Stimulated activated CD8-positive, alpha-beta memory T cell treated with anti-CD3 and anti-CD28 coated beads, Interleukin-15, amount 100 ng/mL, for 48 hours (primary cell): ENCODE results near the gene ZNF579.

Source experiments
- DNase-seq, 2 donors: peaks; one replicate each; pipeline ENCODE4 v3.0.0-alpha.2; 2020; ENCODE audit warnings: low read depth in 2 of 2

Gene ZNF579

DNA sequence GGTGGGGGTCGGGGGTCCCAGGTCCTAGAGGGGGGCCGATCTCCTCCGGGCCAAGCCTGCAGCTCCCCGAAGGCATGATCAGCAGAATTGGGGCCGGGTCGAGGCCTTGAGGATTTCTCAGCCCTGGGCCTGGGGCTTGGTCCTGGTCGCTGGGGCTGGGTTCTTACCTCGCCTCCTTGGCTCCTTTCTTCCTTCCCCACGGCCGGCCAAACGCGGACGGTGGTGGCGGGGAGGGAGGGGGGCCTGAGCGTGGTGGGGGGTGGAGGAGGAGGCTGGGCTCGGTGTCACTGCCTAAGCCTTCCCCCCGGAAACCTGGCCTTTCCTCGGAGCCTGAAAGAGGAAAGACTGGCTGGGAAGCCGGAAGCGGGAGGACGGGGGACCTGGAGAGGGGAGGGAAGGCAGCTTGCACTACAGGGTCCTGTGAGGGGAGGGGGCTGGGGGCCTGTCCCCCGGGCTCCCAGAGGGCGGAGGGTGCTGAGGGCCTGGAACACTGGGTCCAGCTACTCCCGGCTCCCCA is at the start of gene ZNF579:
Gene ZNF579 (minus strand): TSS at position 221 of the 517 bp plus-strand sequence. CDS start 1,209 bp downstream, outside the sequence.
- peak; percentile 69 to 73 for DNase-seq

DNA sequence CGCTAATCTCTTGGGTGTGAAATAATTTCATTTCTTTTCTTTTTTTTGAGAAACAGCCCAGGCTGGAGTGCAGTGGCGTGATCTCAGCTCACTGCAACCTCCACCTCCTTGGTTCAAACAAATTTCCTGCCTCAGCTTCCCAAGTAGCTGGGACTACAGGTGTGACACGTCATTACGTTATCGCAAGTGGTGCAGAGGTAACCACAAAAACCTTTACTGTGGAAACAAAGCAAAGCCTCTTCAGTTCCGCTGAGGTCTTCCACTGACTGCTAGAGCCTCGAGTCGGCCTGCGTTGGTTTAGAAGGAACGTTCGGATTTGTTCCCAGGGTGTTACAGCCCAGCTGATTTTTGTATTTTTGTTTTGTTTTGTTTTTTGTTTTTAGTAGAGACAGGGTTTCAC is 45.7 kb upstream of the ZNF579 start:
- peak in 1 of 2 donors; percentile 52 for DNase-seq

DNA sequence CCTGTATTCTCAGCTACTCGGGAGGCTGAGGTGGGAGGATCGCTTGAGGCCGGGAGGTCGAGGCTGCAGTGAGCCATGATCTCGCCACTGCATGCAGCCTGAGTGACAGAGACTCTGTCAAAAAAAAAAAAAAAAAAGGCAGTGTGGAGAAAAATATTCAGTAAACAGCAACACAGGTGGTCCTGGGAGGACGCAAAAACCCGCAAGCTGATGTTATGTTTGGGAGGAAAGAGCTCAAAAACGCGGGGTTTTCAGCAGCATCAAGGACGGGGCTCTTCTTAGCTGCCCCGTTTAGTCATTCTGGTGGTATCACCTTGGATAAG is 44.3 kb upstream of the ZNF579 start:
- DNase-seq, result no peak

- peak; percentile 82 to 84 for DNase-seq
These were observed 43.7 kb upstream of the ZNF579 start, which contains the start of gene ZNF784 for GRCh38 chr19:55624109-55625003. Gene ZNF784, minus strand, starts transcription at chr19:55624566. Its CDS starts 5 bp downstream, at chr19:55624561.

- no peak for DNase-seq
These were observed 42.9 kb upstream of the ZNF579 start for GRCh38 chr19:55623561-55623960.

DNA sequence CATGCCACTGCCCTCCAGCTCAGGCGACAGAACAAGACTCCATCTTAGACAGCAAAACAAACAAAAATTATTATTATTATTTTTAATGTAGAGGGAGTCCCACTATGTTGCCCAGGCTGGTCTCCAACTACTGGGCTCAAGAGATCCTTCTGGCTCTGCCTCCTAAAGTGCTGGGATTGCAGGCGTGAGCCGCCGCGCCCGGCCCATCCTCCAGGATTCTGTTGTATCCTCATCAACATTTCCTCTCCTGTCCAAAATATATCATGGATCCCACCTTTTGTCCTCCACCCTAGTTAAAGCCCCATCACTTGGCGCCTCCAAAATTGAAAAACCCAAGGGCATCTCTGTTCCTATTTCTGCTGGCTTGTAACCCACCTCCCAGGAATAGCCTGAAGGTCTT is 42.5 kb upstream of the ZNF579 start:
- no peak for DNase-seq

- DNase-seq, result no peak
These were observed 41.8 kb upstream of the ZNF579 start for GRCh38 chr19:55622242-55622969.

GRCh38 chr19:55621673-55622231 is 41.1 kb upstream of the ZNF579 start:
- DNase-seq, result no peak

DNA sequence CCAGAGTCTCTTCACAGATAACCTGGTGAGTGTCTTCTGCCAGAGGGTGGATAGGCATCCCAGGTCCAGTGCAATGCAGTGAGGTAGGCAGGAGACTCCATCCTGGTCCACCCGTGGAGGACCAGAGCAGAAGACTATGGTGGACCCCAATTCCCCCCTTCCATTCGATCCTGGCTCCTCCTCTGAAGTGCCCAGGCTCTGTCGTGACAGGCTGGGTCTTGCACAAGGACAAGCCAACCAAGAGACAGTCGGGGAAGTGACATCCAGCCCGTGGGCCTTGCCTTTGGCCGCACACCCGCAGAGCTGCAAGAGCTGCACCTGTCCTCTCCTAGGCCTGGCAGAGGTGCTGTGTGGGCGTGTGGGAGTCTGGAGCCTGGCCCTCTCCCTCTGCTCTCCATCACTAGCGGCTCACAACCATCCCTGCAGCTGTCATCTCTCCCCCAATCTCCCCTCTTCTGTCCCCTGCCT is 40.6 kb upstream of the ZNF579 start:
- DNase-seq, result no peak

- peak in 1 of 2 donors; percentile 19 for DNase-seq
These were observed 40.0 kb upstream of the ZNF579 start for GRCh38 chr19:55620410-55621204.

DNA sequence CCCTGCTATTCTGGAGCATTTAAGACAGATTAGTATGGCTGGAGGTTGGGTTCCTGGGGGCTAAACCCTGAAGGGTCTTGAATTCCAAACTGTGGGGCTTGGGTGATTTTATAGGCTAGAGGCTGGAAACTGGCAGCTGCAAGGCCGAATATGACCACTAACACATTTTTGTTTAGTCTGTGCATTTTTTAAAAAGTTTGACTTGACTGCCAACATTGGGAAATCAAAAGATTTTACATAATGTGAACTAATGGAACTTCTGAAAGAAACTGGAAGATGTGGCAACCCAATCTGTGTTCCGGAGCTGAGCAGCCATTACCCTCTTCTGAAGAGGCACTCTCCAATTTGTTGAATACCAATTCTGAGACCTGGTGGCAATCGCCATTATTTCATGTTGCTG is 38.6 kb upstream of the ZNF579 start:
- no peak for DNase-seq

- no peak for DNase-seq
These were observed 37.8 kb upstream of the ZNF579 start for GRCh38 chr19:55618426-55618825.

DNA sequence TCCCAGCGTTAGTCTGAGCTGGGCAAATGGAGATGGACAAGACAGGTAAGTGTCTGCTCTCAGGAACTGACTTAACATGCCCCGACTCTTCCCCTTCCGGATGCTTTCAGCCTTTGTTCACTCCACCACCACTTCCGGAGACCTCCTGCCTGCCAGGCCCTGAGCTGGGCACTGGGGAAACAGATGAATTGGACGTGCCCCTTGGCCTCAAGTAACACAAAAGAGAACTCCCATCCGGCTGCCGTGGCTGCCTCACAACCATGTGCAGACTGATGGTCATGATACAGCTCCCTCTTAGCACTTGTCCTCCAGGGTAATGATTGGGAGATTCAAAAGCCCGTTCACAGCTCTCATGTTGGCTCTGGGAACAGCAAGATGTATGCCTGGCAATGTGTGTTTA is 36.8 kb upstream of the ZNF579 start:
- DNase-seq, result no peak

- DNase-seq, result no peak
These were observed 35.8 kb upstream of the ZNF579 start for GRCh38 chr19:55616395-55616875.

DNA sequence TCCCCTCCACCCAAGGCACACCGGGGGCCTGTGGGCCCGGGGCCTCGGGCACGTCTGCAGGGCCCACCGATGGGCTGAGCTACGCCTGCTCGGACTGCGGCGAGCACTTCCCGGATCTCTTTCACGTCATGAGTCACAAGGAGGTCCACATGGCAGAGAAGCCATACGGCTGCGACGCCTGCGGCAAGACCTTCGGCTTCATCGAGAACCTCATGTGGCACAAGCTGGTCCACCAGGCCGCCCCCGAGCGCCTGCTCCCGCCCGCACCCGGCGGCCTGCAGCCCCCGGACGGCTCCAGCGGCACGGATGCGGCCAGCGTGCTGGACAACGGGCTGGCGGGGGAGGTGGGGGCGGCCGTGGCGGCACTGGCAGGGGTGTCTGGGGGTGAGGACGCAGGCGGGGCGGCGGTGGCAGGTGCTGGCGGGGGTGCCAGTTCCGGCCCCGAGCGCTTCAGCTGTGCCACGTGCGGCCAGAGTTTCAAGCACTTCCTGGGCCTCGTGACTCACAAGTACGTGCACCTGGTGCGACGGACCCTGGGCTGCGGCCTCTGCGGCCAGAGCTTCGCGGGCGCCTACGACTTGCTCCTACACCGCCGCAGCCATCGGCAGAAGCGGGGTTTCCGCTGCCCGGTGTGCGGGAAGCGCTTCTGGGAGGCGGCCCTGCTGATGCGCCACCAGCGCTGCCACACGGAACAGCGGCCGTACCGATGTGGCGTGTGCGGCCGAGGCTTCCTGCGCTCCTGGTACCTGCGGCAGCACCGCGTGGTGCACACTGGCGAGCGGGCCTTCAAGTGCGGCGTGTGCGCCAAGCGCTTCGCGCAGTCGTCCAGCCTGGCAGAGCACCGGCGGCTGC is 35.1 kb upstream of the ZNF579 start:
- DNase-seq, result no peak

- no peak for DNase-seq
These were observed 34.3 kb upstream of the ZNF579 start for GRCh38 chr19:55614711-55615542.

DNA sequence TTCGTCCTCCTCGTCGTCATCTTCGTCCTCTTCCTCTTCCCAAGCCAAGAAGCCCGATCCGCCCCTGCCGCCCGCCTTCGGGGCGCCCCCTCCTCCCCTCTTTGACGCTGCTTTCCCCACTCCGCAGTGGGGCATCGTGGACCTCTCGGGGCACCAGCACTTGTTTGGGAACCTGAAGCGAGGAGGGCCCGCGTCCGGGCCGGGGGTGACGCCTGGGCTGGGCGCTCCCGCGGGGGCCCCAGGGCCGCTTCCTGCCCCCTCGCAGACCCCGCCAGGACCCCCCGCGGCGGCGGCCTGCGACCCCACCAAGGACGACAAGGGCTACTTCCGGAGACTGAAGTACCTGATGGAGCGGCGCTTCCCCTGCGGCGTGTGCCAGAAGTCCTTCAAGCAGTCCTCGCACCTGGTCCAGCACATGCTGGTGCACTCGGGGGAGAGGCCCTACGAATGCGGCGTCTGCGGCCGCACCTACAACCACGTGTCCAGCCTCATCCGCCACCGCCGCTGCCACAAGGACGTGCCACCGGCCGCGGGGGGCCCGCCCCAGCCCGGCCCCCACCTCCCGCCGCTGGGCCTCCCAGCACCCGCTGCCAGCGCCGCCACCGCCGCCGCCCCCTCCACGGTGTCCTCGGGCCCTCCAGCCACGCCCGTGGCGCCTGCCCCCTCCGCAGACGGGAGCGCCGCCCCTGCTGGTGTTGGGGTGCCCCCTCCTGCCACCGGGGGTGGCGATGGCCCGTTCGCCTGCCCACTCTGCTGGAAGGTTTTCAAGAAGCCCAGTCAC is 33.5 kb upstream of the ZNF579 start:
- DNase-seq, result no peak

DNA sequence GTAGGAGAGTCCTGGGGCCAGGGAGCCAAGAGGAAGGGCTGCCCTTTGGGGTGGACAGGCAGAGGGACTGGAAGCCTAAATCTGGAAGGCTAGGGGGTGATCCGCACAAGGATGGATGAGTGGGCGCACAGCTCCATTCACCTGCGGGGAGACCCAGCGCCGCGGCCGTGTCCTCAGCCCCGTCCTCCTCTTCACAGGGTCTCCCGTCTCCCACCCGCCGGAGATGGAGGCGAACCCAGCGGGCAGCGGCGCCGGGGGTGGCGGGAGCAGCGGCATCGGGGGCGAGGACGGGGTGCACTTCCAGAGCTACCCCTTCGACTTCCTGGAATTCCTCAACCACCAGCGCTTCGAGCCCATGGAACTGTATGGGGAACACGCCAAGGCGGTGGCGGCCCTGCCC is 32.7 kb upstream of the ZNF579 start:
- no peak for DNase-seq
